SK-N-SH (cell line): Measurements from ENCODE around the gene DSCAML1. TPM values are rescaled to one million over a fixed set of nuclear protein-coding genes. Genes with fewer than 3 reads are reported as not detected.
A peak's percentile ranks its signal among the peaks of the same experiment; 100 is the strongest.

Experiments used
- CTCF ChIA-PET: fragments of 300-600, 350-600 bp; formaldehyde crosslinking; extraction: SDS; loops from one replicate; lab custom pipeline; 2021; lab: Yijun Ruan, JAX
- POLR2A ChIA-PET: fragments of 350-600 bp; sonication (Branson Sonifier 250); formaldehyde crosslinking; extraction: SDS; loops from one replicate; lab custom pipeline; 2020; ENCODE audit warnings: antibody characterized with exemption, inconsistent platforms; lab: Yijun Ruan, JAX
- DNase-seq: peaks from one replicate; pipeline ENCODE4 v3.0.0; 2012
- H2AFZ ChIP-seq: fragments of 200-600 bp; sonication (generic); 2 replicates; pipeline ENCODE4 v1.8.1; 2016; ENCODE audit warnings: antibody characterized with exemption, mild to moderate bottlenecking, low read depth
- H3F3A ChIP-seq: fragments of 200-600 bp; sonication (generic); replicated peaks from 2 replicates; pipeline ENCODE3; 2016; ENCODE audit warnings: antibody characterized with exemption, mild to moderate bottlenecking; ENCODE audit not compliant: insufficient read depth
- H3K27ac ChIP-seq, 2 experiments: fragments of 200-500 bp in 1 of 2; fragments of 200-600 bp in 1 of 2; sonication (Bioruptor generic) in 1 of 2; sonication (generic), shearing (Covaris generic) in 1 of 2; 2 replicates each; pipeline versions ENCODE4 v1.5.1 to v1.6.1; 2014 to 2016; ENCODE audit warnings: low read depth in 2 of 2, inconsistent platforms in 1 of 2, low read length in 1 of 2, mild to moderate bottlenecking in 1 of 2, mixed read lengths in 1 of 2
- H3K27me3 ChIP-seq: fragments of 200-600 bp; sonication (generic), shearing (Covaris generic); 2 replicates; pipeline ENCODE4 v1.6.1; 2016; ENCODE audit warnings: mixed run types; ENCODE audit not compliant: insufficient read depth
- H3K36me3 ChIP-seq, 2 experiments: fragments of 200-500 bp in 1 of 2; fragments of 200-600 bp in 1 of 2; sonication (Bioruptor generic) in 1 of 2; sonication (generic) in 1 of 2; replicated peaks in 1 of 2; 2 replicates each; pipeline versions ENCODE3 to v1.5.1; 2014 to 2016; ENCODE audit warnings: low read length in 1 of 2, mild to moderate bottlenecking in 1 of 2; ENCODE audit not compliant: insufficient read depth in 2 of 2, control insufficient read depth in 1 of 2
- H3K4me1 ChIP-seq, 2 experiments: fragments of 200-500 bp in 1 of 2; fragments of 200-600 bp in 1 of 2; sonication (Bioruptor generic) in 1 of 2; sonication (generic), shearing (Covaris generic) in 1 of 2; 2 replicates each; pipeline versions ENCODE4 v1.5.1 to v1.6.1; 2014 to 2016; ENCODE audit warnings: low read depth in 1 of 2, low read length in 1 of 2, mixed run types in 1 of 2; ENCODE audit not compliant: insufficient read depth in 2 of 2, control insufficient read depth in 1 of 2
- H3K4me2 ChIP-seq: fragments of 200-600 bp; sonication (generic), shearing (Covaris generic); 2 replicates; pipeline ENCODE4 v1.6.1; 2017; ENCODE audit warnings: mixed run types
- H3K4me3 ChIP-seq, 2 experiments: fragments of 200-500 bp in 1 of 2; fragments of 200-600 bp in 1 of 2; sonication (Bioruptor generic) in 1 of 2; sonication (generic), shearing (Covaris generic) in 1 of 2; 2 replicates each; pipeline versions ENCODE4 v1.5.1 to v1.8.1; 2014 to 2016; ENCODE audit warnings: low read depth in 2 of 2, inconsistent platforms in 1 of 2, low read length in 1 of 2, mild to moderate bottlenecking in 1 of 2, mixed read lengths in 1 of 2, moderate library complexity in 1 of 2
- H3K79me2 ChIP-seq: fragments of 200-600 bp; sonication (generic); 2 replicates; pipeline ENCODE4 v1.8.1; 2017; ENCODE audit warnings: mild to moderate bottlenecking; ENCODE audit not compliant: insufficient read depth
- H3K9ac ChIP-seq: fragments of 200-600 bp; sonication (generic); 2 replicates; pipeline ENCODE4 v1.6.1; 2017; ENCODE audit warnings: mixed run types
- H3K9me2 ChIP-seq: fragments of 200-600 bp; sonication (generic); 2 replicates; pipeline ENCODE4 v1.6.1; 2017; ENCODE audit warnings: mixed run types
- H3K9me3 ChIP-seq: fragments of 200-600 bp; sonication (generic); 2 replicates; pipeline ENCODE4 v1.6.1; 2017; ENCODE audit warnings: mixed run types, mild to moderate bottlenecking, moderate library complexity
- H4K20me1 ChIP-seq: fragments of 200-600 bp; sonication (generic); 2 replicates; pipeline ENCODE4 v1.6.1; 2017; ENCODE audit warnings: mild to moderate bottlenecking, mixed run types; ENCODE audit not compliant: insufficient read depth
- CHD2 ChIP-seq: fragments of 150-350 bp; IDR thresholded peaks from 2 replicates; pipeline ENCODE4 v1.6.1; 2018; ENCODE audit warnings: low read length; ENCODE audit not compliant: partially characterized antibody
- EP300 ChIP-seq, 2 experiments: IDR thresholded peaks; 2 replicates each; pipeline versions ENCODE4 v1.4.0 to v1.6.1; 2012; ENCODE audit warnings: borderline replicate concordance in 1 of 2, low read depth in 1 of 2, low read length in 1 of 2
- FOSL2 ChIP-seq: IDR thresholded peaks from 2 replicates; pipeline ENCODE4 v1.4.0; 2012; ENCODE audit warnings: low read depth, mild to moderate bottlenecking, moderate library complexity, borderline replicate concordance
- IRF3 ChIP-seq: fragments of 150-350 bp; IDR thresholded peaks from 2 replicates; pipeline ENCODE4 v1.6.1; 2016; ENCODE audit warnings: mild to moderate bottlenecking, low read depth, low read length
- MXI1 ChIP-seq: IDR thresholded peaks from 2 replicates; pipeline ENCODE4 v1.6.1; 2012; ENCODE audit warnings: mild to moderate bottlenecking, low read depth, low read length, improper control_type of control experiment
- NFIC ChIP-seq: IDR thresholded peaks from 2 replicates; pipeline ENCODE4 v1.4.0; 2012; ENCODE audit warnings: borderline replicate concordance
- PBX3 ChIP-seq: IDR thresholded peaks from 2 replicates; pipeline ENCODE4; 2012
- RAD21 ChIP-seq: IDR thresholded peaks from 2 replicates; pipeline ENCODE4 v1.6.1; 2012; ENCODE audit warnings: mild to moderate bottlenecking, low read length
- RCOR1 ChIP-seq: fragments of 150-350 bp; IDR thresholded peaks from 2 replicates; pipeline ENCODE4 v1.6.1; 2017; ENCODE audit warnings: antibody characterized with exemption, low read length
- RXRA ChIP-seq: IDR thresholded peaks from 2 replicates; pipeline ENCODE4 v1.4.0; 2012; ENCODE audit warnings: low read depth, mild to moderate bottlenecking, borderline replicate concordance
- SIN3A ChIP-seq: IDR thresholded peaks from 2 replicates; pipeline ENCODE4 v1.6.1; 2012; ENCODE audit warnings: low read depth, mild to moderate bottlenecking, low read length, moderate library complexity, borderline replicate concordance
- WGBS: methylation state at CpG from one replicate; pipeline ENCODE4 v1.1.6; 2017; ENCODE audit warnings: low lambda C conversion rate; 5-methylcytosine and 5-hydroxymethylcytosine counted together
- polyA plus RNA-seq, 3 experiments: library from polyadenylated mRNA; depleted of rRNA; stranded (reverse); fragments of >200 nt; gene quantifications; 2 replicates each; pipeline ENCODE4 v1.2.3, GENCODE V29; 2012

The DSCAML1 gene
- polyA plus RNA-seq, 1 of the 3 experiments (the other 2 are of a cell fraction): not detected

GRCh38 chr11:117631336-117632140, 165.5 kb downstream of the DSCAML1 start:
- Histone ChIP-seq H3K36me3 (no peaks in the 10 kb centered on the region), H3K79me2 (no peaks in the 10 kb centered on the region), H2AFZ (no peak overlapping the region), H3K4me1 (no peaks in the 10 kb centered on the region; a peak in 1 of 4 replicates), H3K4me2 (no peak overlapping the region), H3K9ac (no peak overlapping the region), H3K9me2 (no peaks in the 10 kb centered on the region), H4K20me1 (no peaks in the 10 kb centered on the region), H3K9me3 (no peaks in the 10 kb centered on the region)
- whole genome bisulfite sequencing: 27% methylated on average over 5 of the region's 11 CpGs
- CTCF ChIA-PET: interaction anchor here (1.3 to 4.8 kb wide), 4 partner anchors 11 to 205 kb away, joined by 5 to 22 read pairs (median 14); no protein-coding TSS in a partner anchor
- POLR2A ChIA-PET: interaction anchor here (0.5 to 0.8 kb wide), 2 partner anchors 8 to 66 kb away, joined by 3 to 5 read pairs; no protein-coding TSS in a partner anchor
- DNase-seq: no peak
- TF ChIP-seq NFIC (no peak), RXRA (no peak), RAD21 (peak; percentile 33; the same call in 1 of the 2 replicates)
- TF ChIP-seq, all 33 proteins: peak for 1
- Histone ChIP-seq H3K27me3 (peaks cover 14% of the 10 kb centered on the region; the same call in 1 of the 2 replicates), H3K4me3 (no peak overlapping the region), H3F3A (no peaks in the 10 kb centered on the region), H3K27ac (no peak overlapping the region)

GRCh38 chr11:117629891-117630538, 167.0 kb downstream of the DSCAML1 start:
- H3K79me2 ChIP-seq: no peaks in the 10 kb centered on the region
- peaks cover 14% of the 10 kb centered on the region; the same call in 1 of the 2 replicates for H3K27me3 ChIP-seq
- H3K9me3 ChIP-seq: no peaks in the 10 kb centered on the region
- ChIA-PET CTCF (interaction anchor here (0.7 kb wide), 2 partner anchors 8 to 11 kb away, joined by 3 read pairs; no protein-coding TSS in a partner anchor), POLR2A (no interaction called here)
- no peak overlapping the region for H3K9ac ChIP-seq
- H4K20me1 ChIP-seq: no peaks in the 10 kb centered on the region
- no peaks in the 10 kb centered on the region for H3F3A ChIP-seq
- H3K27ac ChIP-seq: no peak overlapping the region
- H3K36me3 ChIP-seq: no peaks in the 10 kb centered on the region
- 75% methylated on average over 9 of the region's 9 CpGs for WGBS
- no peaks in the 10 kb centered on the region; a peak in 1 of 4 replicates for H3K4me1 ChIP-seq
- H3K4me2 ChIP-seq: no peak overlapping the region
- no peaks in the 10 kb centered on the region for H3K9me2 ChIP-seq
- DNase-seq: no peak
- no peak overlapping the region for H2AFZ ChIP-seq
- TF ChIP-seq CHD2 (no peak), MXI1 (no peak), NFIC (no peak), IRF3 (no peak), EP300 (IDR thresholded peaks at IDR 0.05; ENCODE audit: borderline replicate concordance in 1 of 2, low read depth in 1 of 2, low read length in 1 of 2) (no peak), SIN3A (no peak), FOSL2 (no peak), RXRA (no peak), PBX3 (no peak), RCOR1 (no peak)
- H3K4me3 ChIP-seq: no peak overlapping the region
